Measurements from ENCODE around the gene TRIM16. TPM values are rescaled to one million over a fixed set of nuclear protein-coding genes. Genes with fewer than 3 reads are reported as not detected.
"Not testable (repeated sequence)": the region's sequence is repeated elsewhere in the genome, so short reads cannot be mapped to it uniquely, and the experiment has no call there.

TRIM16 gene
- total RNA-seq, 1 donor from 2014 or later: 9.7 TPM

- intact Hi-C loops (cut with micrococcal nuclease); POLR2A ChIA-PET; H3K27ac Mint-ChIP-seq; H3K27me3 Mint-ChIP-seq; DNase-seq; H3K4me3 Mint-ChIP-seq; H3K36me3 Mint-ChIP-seq (ENCODE audit: low read depth); ATAC-seq (ENCODE audit: low read depth); H3K9me3 Mint-ChIP-seq; CTCF ChIA-PET; H3K4me1 Mint-ChIP-seq: not testable (repeated sequence)
Observed at GRCh38 chr17:15622124-15622523, 62.0 kb downstream of the TRIM16 start.

GRCh38 chr17:15619331-15620058 is 64.6 kb downstream of the TRIM16 start, which contains the start of gene FBXW10B:
Gene FBXW10B, minus strand, starts transcription at chr17:15619704. Its CDS starts 192 bp downstream, at chr17:15619512.
- H3K36me3 Mint-ChIP-seq (ENCODE audit: low read depth); CTCF ChIA-PET; H3K9me3 Mint-ChIP-seq; H3K27ac Mint-ChIP-seq; intact Hi-C loops (cut with micrococcal nuclease); H3K27me3 Mint-ChIP-seq; ATAC-seq (ENCODE audit: low read depth); H3K4me1 Mint-ChIP-seq; H3K4me3 Mint-ChIP-seq; POLR2A ChIA-PET; DNase-seq: not testable (repeated sequence)

GRCh38 chr17:15616828-15617227 is 67.3 kb downstream of the TRIM16 start:
- H3K4me1 Mint-ChIP-seq; intact Hi-C loops (cut with micrococcal nuclease); H3K27me3 Mint-ChIP-seq; CTCF ChIA-PET; H3K27ac Mint-ChIP-seq; ATAC-seq (ENCODE audit: low read depth); H3K36me3 Mint-ChIP-seq (ENCODE audit: low read depth); H3K4me3 Mint-ChIP-seq; DNase-seq; H3K9me3 Mint-ChIP-seq; POLR2A ChIA-PET: not testable (repeated sequence)

GRCh38 chr17:15615850-15616249 is 68.3 kb downstream of the TRIM16 start:
- POLR2A ChIA-PET; CTCF ChIA-PET; H3K27me3 Mint-ChIP-seq; DNase-seq; H3K4me1 Mint-ChIP-seq; H3K4me3 Mint-ChIP-seq; H3K27ac Mint-ChIP-seq; H3K36me3 Mint-ChIP-seq (ENCODE audit: low read depth); ATAC-seq (ENCODE audit: low read depth); H3K9me3 Mint-ChIP-seq; intact Hi-C loops (cut with micrococcal nuclease): not testable (repeated sequence)

- H3K27ac Mint-ChIP-seq; ATAC-seq (ENCODE audit: low read depth); H3K36me3 Mint-ChIP-seq (ENCODE audit: low read depth); H3K4me1 Mint-ChIP-seq; POLR2A ChIA-PET; H3K27me3 Mint-ChIP-seq; H3K4me3 Mint-ChIP-seq; intact Hi-C loops (cut with micrococcal nuclease); H3K9me3 Mint-ChIP-seq; DNase-seq; CTCF ChIA-PET: not testable (repeated sequence)
Observed at GRCh38 chr17:15613111-15613510, 71.0 kb downstream of the TRIM16 start.

DNA sequence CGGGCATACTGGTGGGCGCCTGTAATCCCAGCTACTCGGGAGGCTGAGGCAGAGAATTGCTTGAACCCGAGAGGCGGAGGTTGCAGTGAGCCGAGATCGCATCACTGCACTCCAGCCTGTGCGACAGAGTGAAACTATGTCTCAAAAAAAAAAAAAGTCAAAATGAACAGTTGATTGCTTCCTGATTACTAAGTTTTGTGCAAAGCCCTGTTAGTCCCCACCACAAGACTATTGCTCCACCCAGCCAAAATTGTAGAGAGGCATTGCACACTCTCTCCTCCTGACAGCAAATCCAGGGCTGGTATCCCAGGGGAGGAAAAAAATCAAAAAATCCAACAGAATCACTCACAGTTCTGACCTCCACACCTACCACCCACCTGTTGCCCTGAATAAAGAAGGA is 91.2 kb downstream of the TRIM16 start:
- H3K4me3 Mint-ChIP-seq; H3K27ac Mint-ChIP-seq; POLR2A ChIA-PET; H3K36me3 Mint-ChIP-seq (ENCODE audit: low read depth); DNase-seq; ATAC-seq (ENCODE audit: low read depth); CTCF ChIA-PET; intact Hi-C loops (cut with micrococcal nuclease); H3K9me3 Mint-ChIP-seq; H3K4me1 Mint-ChIP-seq: not testable (repeated sequence)
- H3K27me3 Mint-ChIP-seq: peaks cover 25% of the 10 kb centered on the region

DNA sequence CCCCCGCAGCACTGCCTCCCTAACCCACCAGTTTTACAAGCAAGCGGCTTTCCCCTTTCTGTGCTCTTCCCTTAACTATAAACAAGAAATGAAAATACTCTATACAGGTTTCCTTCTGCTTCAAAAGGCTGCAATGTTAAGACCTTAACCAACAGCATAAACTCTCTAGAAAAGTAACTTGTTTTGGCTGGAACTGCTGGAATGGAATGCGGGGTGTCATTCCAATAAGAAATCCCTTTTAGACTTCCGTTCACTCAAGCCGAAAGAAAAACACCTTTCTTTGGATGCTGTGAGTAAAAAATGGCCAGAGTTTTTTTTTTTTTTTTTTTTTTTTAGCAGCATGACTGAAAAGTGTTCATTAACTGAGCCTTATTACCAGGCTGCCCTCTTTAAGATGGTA is 92.1 kb downstream of the TRIM16 start:
- peaks cover 10% of the 10 kb centered on the region for H3K4me1 Mint-ChIP-seq
- H3K4me3 Mint-ChIP-seq; POLR2A ChIA-PET; H3K36me3 Mint-ChIP-seq (ENCODE audit: low read depth); ATAC-seq (ENCODE audit: low read depth); H3K27ac Mint-ChIP-seq; H3K9me3 Mint-ChIP-seq; DNase-seq; intact Hi-C loops (cut with micrococcal nuclease); CTCF ChIA-PET: not testable (repeated sequence)
- H3K27me3 Mint-ChIP-seq: peaks cover 28% of the 10 kb centered on the region

DNA sequence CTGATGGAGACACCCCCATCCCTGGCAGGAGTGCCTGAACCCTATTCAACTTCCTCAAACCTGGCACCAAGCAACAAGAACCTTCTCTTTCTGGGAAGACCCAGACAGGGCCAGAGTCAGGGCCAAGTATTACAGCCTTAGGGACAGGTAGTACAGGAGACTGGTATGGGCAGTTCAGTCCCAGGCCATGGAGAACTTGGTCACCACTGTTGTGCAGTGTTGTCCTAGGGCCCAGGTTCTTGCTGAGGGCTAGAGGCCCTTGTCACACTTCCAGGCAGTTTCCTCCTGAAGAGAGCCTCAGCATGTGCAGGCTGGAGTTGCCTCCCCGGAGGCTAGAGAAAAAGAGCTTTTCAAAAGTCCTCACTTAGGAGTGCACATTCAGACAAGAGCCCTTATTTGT is 93.3 kb downstream of the TRIM16 start:
- intact Hi-C loops (cut with micrococcal nuclease); POLR2A ChIA-PET; H3K4me3 Mint-ChIP-seq; H3K27ac Mint-ChIP-seq; H3K9me3 Mint-ChIP-seq; ATAC-seq (ENCODE audit: low read depth); CTCF ChIA-PET; DNase-seq; H3K36me3 Mint-ChIP-seq (ENCODE audit: low read depth): not testable (repeated sequence)
- Mint-ChIP-seq H3K4me1 (peaks cover 10% of the 10 kb centered on the region), H3K27me3 (peaks cover 32% of the 10 kb centered on the region)

GRCh38 chr17:15589544-15590536 is 94.3 kb downstream of the TRIM16 start:
- ATAC-seq (ENCODE audit: low read depth); DNase-seq; H3K4me3 Mint-ChIP-seq; POLR2A ChIA-PET; H3K9me3 Mint-ChIP-seq; H3K36me3 Mint-ChIP-seq (ENCODE audit: low read depth); intact Hi-C loops (cut with micrococcal nuclease); H3K27ac Mint-ChIP-seq; CTCF ChIA-PET: not testable (repeated sequence)
- peaks cover 30% of the 10 kb centered on the region for H3K27me3 Mint-ChIP-seq
- H3K4me1 Mint-ChIP-seq: peaks cover 10% of the 10 kb centered on the region

GRCh38 chr17:15588017-15588416 is 96.1 kb downstream of the TRIM16 start:
- H3K4me3 Mint-ChIP-seq; CTCF ChIA-PET; H3K9me3 Mint-ChIP-seq; ATAC-seq (ENCODE audit: low read depth); DNase-seq; intact Hi-C loops (cut with micrococcal nuclease); POLR2A ChIA-PET; H3K36me3 Mint-ChIP-seq (ENCODE audit: low read depth); H3K27ac Mint-ChIP-seq: not testable (repeated sequence)
- peaks cover 10% of the 10 kb centered on the region for H3K4me1 Mint-ChIP-seq
- H3K27me3 Mint-ChIP-seq: peaks cover 31% of the 10 kb centered on the region

- H3K4me1 Mint-ChIP-seq; CTCF ChIA-PET; H3K4me3 Mint-ChIP-seq; intact Hi-C loops (cut with micrococcal nuclease); ATAC-seq (ENCODE audit: low read depth); POLR2A ChIA-PET; H3K27ac Mint-ChIP-seq; H3K9me3 Mint-ChIP-seq; DNase-seq; H3K36me3 Mint-ChIP-seq (ENCODE audit: low read depth): not testable (repeated sequence)
- peaks cover 30% of the 10 kb centered on the region for H3K27me3 Mint-ChIP-seq
Observed at GRCh38 chr17:15583313-15583712, 100.8 kb downstream of the TRIM16 start.

- intact Hi-C loops (cut with micrococcal nuclease); H3K36me3 Mint-ChIP-seq (ENCODE audit: low read depth); H3K4me1 Mint-ChIP-seq; H3K4me3 Mint-ChIP-seq; DNase-seq; CTCF ChIA-PET; ATAC-seq (ENCODE audit: low read depth); H3K9me3 Mint-ChIP-seq; POLR2A ChIA-PET; H3K27ac Mint-ChIP-seq: not testable (repeated sequence)
- H3K27me3 Mint-ChIP-seq: peaks cover 26% of the 10 kb centered on the region
Observed at GRCh38 chr17:15581462-15581861, 102.6 kb downstream of the TRIM16 start.
